Spleen (tissue), 7 donors: ENCODE measurements around the gene ARAP3.

Experiments used
- CTCF ChIP-seq, 11 experiments: fragments of 200-600 bp in 7 of 11; fragments of 450-650 bp in 4 of 11; sonication (generic) in 4 of 11; IDR thresholded peaks in 8 of 11; conservative IDR thresholded peaks in 3 of 11; 1 replicate in 7 of 11; 2 replicates in 4 of 11; pipeline versions ENCODE4 v1.4.0 to v1.8.0; 2016 to 2021; ENCODE audit warnings: antibody characterized with exemption in 11 of 11, inconsistent platforms in 4 of 11, mild to moderate bottlenecking in 1 of 11
- POLR2A ChIP-seq, 3 donors: fragments of 450-650 bp; IDR thresholded peaks; one replicate each; pipeline ENCODE4 v1.5.1; 2017; ENCODE audit warnings: antibody characterized with exemption in 3 of 3, mild to moderate bottlenecking in 1 of 3
- POLR2AphosphoS5 ChIP-seq, 3 donors: sonication (generic); formaldehyde crosslinking; IDR thresholded peaks; one replicate each; pipeline ENCODE4 v1.5.1; 2017; ENCODE audit warnings: antibody characterized with exemption in 3 of 3
- donor health status: DM: no; HTN: no; CAD: no; lungs with moderate emphysema.
- donor health status: DM: no; HTN: no; CAD: no.
- donor health status: DM: no; HTN: no; CAD: no.

GRCh38 chr5:141635646-141636045, 46.4 kb downstream of the ARAP3 start:
- TF ChIP-seq POLR2A (IDR thresholded peaks at IDR 0.05) (no peak), CTCF (IDR thresholded peaks at IDR 0.05 in 8 of 11, conservative IDR thresholded peaks at IDR 0.05 in 3 of 11) (no peak), POLR2AphosphoS5 (IDR thresholded peaks at IDR 0.05) (no peak)
